CD4-positive, alpha-beta T cell treated with Interleukin-2 at 100 ng/mL for 4 hours (primary cell): ENCODE data around the gene PTPN18.
A peak's percentile ranks its signal among the peaks of the same experiment; 100 is the strongest.

Experiments used
- DNase-seq: peaks from one replicate; pipeline ENCODE4 v3.0.0-alpha.2; 2020; ENCODE audit warnings: low spot score

Gene PTPN18

DNA sequence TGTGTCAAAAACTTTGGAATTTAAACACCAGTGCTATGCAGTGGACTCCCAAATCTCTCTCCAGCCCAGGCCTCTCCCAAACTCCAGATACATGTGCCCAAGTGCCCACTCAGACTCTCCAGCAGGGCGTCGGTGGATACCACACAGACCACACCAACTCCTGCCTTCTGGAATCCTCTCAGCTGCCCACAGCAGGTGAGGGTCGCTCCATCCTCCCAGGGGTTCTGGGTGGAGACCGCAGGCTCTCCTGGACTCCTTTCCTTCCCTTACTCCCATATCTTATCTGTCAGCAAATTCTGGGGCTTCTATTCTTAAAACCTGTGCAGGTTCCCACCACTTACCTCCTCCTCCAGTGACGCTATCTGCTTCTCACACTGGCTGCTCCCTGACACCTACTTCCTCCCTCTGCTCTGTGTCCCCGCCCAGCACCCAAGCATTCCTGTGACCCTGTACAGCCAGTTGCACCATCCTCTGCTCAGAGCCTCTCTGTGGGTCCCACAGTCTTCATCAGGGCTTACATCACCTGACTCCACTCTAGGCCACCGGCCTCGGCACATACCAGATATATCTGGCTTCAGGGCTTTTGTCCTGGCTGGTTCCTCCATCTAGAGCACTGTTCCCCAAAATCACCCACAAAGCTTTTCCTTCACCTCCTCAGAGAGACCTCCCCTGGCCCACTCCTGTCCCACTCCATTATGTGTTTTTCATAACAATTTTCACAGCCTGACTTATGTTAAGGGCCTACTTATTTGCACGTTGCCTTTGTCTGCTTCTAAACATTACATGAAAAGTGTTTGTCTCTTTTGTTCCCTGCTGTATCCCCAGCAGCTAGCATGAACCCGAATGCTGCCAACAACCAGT lies 15.7 kb upstream of the PTPN18 start:
- no peak for DNase-seq

DNA sequence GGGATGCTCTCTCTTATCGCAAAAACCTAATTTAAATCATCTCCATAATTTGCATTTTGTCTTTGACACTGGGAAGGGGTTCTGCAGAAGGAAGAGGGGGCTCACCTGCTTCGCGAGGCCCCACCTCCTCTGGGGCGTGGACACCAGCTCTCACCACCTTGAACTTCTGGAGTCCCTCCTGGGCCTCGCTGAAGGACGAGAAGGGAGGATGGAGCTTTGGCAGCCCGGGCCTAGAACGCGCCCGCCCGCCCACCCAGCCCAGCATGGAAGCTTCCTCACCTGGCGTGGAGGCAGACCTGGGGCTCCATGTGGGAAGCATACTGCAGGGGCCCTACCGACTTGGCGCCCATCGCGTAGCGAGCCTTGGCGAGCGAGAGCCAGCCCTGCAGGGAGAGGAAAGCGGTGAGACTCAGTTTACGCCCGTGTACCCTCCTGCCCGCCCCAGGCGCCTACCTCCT lies 14.3 kb upstream of the PTPN18 start:
- peak; percentile 17 for DNase-seq

- DNase-seq = peak; percentile 88
These were observed 13.8 kb upstream of the PTPN18 start for GRCh38 chr2:130342020-130342532.

GRCh38 chr2:130342533-130343275 lies 13.2 kb upstream of the PTPN18 start, which contains the start of gene IMP4:
IMP4 (plus strand) TSS chr2:130342897; CDS start chr2:130342933, 36 bp downstream.
- peak; percentile 98 for DNase-seq

- DNase-seq = no peak
These were observed 11.3 kb upstream of the PTPN18 start for GRCh38 chr2:130344578-130344977.

DNA sequence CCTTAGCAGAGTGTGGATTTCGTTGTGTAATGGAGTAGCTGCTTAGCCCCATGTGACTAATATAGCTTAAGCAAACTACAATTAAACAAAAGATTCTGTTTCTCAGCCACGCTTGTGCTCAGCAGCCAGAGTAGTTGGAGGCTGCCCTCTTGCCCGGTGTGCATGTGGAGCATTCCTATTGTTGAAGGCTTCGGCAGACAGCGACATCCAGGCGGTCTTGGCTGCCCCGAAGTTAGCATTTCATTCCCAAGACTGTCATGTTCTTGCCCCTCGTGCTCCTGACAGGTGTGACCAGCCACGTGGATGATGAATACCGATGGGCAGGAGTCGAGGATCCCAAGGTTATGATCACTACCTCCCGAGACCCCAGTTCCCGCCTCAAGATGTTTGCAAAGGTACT lies 10.8 kb upstream of the PTPN18 start:
- no peak for DNase-seq

GRCh38 chr2:130345611-130346010 lies 10.2 kb upstream of the PTPN18 start:
- DNase-seq = no peak

- no peak for DNase-seq
These were observed 9.7 kb upstream of the PTPN18 start for GRCh38 chr2:130346041-130346740.

DNA sequence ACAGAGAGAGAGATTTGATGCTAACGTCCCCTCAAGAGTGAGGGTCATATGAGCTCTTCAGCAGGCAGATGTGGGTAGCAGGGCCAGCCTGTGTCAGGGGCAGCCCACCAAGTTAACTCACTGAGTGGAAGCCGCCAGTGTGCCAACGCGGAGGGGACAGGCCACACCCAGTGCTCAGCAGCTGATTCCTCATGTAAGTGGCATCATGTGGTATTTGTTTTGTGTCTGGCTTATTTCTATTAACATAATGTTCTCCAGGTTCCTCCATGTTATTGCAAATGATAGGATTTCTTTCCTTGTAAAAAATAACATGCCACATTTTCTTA lies 9.2 kb upstream of the PTPN18 start:
- DNase-seq = no peak

DNA sequence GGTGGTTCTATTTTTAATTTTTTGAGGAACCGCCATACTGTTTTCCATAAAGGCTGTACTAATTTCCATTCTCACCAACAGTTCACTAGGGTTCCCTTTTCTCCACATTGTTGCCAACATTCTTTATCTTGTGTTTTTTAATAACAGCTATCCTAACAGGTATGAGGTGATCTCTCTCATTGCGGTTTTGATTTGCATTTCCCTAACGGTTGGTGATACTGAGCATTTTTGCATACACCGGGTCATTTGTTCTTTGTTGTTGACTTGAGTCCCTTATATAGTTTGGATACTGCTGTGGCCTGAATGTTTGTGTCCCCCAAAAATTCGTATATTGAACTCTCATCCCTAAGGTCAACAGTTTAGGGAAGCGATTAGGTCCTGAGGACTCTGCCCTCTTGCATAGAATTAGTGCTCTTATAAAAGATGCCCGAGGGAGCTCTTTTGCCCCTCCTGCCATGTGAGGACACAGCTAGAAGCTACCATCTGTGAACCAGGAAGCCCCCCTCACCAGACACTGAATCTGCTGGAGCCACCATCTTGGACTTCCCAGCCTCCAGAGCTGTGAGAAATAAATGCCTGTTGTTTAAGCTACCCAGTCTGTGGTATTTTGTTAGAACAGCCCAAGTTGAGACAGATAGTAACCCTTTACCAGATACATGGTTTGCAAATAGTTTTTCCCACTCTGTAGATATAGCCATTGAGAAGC lies 8.5 kb upstream of the PTPN18 start:
- DNase-seq = no peak

DNA sequence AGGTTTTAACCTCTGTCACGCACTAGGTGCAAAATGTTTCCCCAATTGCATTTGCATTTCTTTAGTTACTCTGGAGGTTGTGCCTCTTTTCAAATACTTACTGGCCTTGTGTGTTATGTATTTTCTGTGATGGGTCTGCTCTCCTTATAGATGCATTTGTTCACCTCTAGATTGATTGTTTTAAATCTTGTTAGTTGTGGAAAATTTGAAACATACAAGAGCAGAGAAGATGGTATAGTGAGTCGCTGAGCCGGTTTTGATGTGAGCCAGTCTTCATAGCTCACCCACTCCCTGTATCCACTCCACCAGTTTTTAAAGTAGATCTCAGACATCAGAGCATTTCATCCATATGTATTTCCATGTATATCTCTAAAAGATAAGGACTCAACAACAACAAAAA lies 6.7 kb upstream of the PTPN18 start:
- DNase-seq = no peak

GRCh38 chr2:130351711-130352110 lies 4.1 kb upstream of the PTPN18 start:
- DNase-seq = no peak

- no peak for DNase-seq
These were observed 3.6 kb upstream of the PTPN18 start for GRCh38 chr2:130352237-130352636.

DNA sequence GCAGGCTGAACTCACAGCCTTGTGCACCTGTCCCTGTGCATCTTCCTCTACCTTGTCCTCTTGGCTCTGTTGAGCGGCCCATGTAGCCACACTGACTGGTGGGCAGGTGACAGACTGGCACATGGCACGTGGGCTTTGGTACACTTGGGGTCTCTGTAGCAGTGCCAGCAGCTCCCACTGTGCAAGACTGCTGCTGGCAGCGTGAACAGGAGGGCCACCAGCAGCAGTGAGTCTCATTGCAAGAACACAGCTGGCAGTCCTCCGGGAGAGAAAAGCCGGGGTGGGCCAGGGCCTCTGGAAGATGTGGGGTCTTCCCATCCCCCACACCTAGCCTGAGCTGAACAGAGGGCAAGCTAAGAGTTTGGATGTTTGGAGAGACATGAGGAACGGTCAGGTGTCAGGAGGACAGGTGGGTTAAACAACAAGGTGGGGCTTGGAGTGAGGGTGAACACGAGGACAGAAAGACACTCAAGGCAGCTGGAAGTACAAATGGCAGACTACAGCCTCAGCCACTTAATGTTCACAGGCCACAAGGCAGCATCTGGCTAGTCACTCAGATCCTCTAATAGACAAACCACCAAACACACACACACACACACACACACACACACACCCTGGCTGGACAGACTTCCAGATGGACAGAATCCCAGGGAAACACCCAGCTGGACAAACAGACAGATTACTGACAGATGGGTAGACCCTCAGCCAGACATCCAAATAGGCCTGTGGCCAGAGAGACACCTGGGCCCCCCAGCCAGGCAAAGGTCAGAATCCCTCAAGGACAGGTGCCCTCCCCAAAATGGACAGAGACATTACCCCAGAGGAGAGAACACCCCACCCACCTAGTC lies 2.3 kb upstream of the PTPN18 start:
- no peak for DNase-seq

DNA sequence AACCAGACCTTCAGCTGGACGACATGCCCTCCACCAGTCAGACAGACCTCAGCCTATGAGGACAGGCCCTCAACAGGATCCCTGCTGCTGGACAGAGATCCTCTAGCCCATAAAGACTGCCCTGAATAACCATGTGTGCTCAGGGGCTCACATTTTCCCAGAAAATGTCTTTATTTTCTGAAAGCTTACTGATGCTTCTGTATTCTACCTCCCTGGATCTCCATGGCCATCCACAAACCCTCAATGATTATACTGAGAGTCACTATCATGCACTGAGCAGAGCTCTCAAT lies 1.8 kb upstream of the PTPN18 start:
- no peak for DNase-seq

DNA sequence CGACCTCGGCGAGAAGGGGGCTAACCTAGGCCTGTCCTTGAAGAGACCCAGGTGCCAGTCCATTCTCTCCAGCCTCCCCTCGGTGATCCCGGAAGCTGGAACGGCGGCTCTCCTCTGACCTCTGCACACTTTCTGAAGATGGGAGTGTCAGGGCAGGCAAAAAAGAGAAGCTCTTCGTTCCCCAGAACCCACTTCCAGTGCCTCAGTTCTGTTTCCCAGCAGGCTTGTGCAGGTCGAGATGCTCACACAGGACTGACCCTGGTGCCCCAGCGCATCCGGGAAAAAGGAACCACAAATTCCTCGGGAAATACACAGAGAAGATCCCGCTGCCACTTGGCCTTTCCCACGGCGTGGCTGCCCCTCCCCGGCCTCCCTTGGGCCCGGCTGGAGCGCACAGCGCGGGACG lies 681 bp upstream of the PTPN18 start:
- DNase-seq = no peak

DNA sequence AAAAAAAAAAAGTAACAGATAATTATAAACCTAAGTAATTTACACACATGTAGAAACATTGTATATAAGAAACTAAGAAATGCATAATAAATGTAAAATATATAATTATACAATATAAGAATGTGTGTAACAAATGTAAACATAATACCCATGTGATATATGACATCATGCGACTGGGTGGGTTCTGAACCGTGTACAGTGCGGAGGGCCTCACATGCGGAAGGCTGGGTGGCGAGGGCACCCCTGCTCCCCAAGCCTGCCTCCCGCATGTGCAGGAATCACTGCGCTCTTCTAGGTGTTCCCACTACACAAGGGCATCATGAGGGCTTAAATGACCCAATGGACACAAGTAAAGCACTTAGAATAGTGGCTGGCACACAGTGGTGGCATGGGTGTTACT lies 2.0 kb downstream of the PTPN18 start:
- no peak for DNase-seq

GRCh38 chr2:130358420-130359350 lies 2.8 kb downstream of the PTPN18 start:
- DNase-seq = no peak

- DNase-seq = no peak
These were observed 3.6 kb downstream of the PTPN18 start for GRCh38 chr2:130359466-130359865.

DNA sequence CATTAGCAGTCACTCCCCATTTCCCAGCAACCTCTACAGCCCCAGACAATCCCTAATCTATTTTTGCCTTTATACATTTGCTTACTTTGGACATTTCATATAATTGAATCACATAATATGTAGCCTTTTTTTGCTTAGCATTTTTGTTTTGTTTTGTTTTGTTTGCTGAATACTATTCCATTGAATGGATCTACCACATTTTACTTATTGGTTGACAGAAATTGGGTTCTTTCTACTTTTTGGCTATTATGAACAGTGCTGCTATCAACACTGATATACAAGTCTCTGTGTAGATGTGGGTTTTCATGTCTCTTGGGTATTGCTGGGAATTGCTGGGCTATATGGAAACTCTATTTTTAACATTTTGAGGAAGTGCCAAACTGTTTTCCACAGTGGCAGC lies 7.6 kb downstream of the PTPN18 start:
- DNase-seq = no peak
